GM19395 (cell line): ENCODE results near the gene TNFSF9.
"Not testable (repeated sequence)": the region's sequence is repeated elsewhere in the genome, so short reads cannot be mapped to it uniquely, and the experiment has no call there.

ENCODE experiments used
- ATAC-seq: cut with Tn5 transposase; IDR thresholded peaks from one replicate; pipeline ENCODE4 v1.9.1; 2021; ENCODE audit warnings: mild to moderate bottlenecking, moderate library complexity; ENCODE audit not compliant: unreplicated experiment

Gene TNFSF9

GRCh38 chr19:6531163-6531955, 533 bp downstream of the TNFSF9 start:
- no peak for ATAC-seq

GRCh38 chr19:6531956-6532243, 1.1 kb downstream of the TNFSF9 start:
- ATAC-seq: no peak

GRCh38 chr19:6532244-6532999, 1.6 kb downstream of the TNFSF9 start:
- ATAC-seq: no peak

- ATAC-seq: no peak
These were observed 2.1 kb downstream of the TNFSF9 start for GRCh38 chr19:6533000-6533328.

GRCh38 chr19:6533746-6534418, 3.1 kb downstream of the TNFSF9 start:
- no peak for ATAC-seq

GRCh38 chr19:6534451-6535093, 3.7 kb downstream of the TNFSF9 start:
- ATAC-seq: no peak

- ATAC-seq: no peak
These were observed 4.8 kb downstream of the TNFSF9 start for GRCh38 chr19:6535558-6536137.

- ATAC-seq: no peak
These were observed 8.7 kb downstream of the TNFSF9 start for GRCh38 chr19:6539514-6539913.

GRCh38 chr19:6540918-6541689, 10.3 kb downstream of the TNFSF9 start:
- ATAC-seq: no peak

GRCh38 chr19:6543866-6544347, 13.1 kb downstream of the TNFSF9 start:
- no peak for ATAC-seq

- not testable (repeated sequence) for ATAC-seq
These were observed 19.9 kb downstream of the TNFSF9 start for GRCh38 chr19:6550679-6551078.

GRCh38 chr19:6551091-6551490, 20.3 kb downstream of the TNFSF9 start:
- ATAC-seq: no peak

GRCh38 chr19:6551607-6552450, 21.0 kb downstream of the TNFSF9 start:
- no peak for ATAC-seq

GRCh38 chr19:6556043-6556449, 25.2 kb downstream of the TNFSF9 start:
- ATAC-seq: no peak

GRCh38 chr19:6556480-6557195, 25.8 kb downstream of the TNFSF9 start:
- ATAC-seq: no peak

GRCh38 chr19:6562437-6562836, 31.6 kb downstream of the TNFSF9 start:
- not testable (repeated sequence) for ATAC-seq

- ATAC-seq: no peak
These were observed 33.6 kb downstream of the TNFSF9 start for GRCh38 chr19:6564393-6564792.

- not testable (repeated sequence) for ATAC-seq
These were observed 35.9 kb downstream of the TNFSF9 start for GRCh38 chr19:6566727-6567126.
